GM19452 (cell line): Measurements from ENCODE around the gene GPX4.
"Not testable (repeated sequence)": the region's sequence is repeated elsewhere in the genome, so short reads cannot be mapped to it uniquely, and the experiment has no call there.

Experiments
- ATAC-seq: cut with Tn5 transposase; IDR thresholded peaks from one replicate; pipeline ENCODE4 v1.9.1; 2021; ENCODE audit not compliant: unreplicated experiment

GPX4 gene

GRCh38 chr19:1113986-1114483 is 10.2 kb downstream of the GPX4 start:
- ATAC-seq: no peak

- ATAC-seq: not testable (repeated sequence)
Measured at GRCh38 chr19:1114728-1115127, 10.9 kb downstream of the GPX4 start.

GRCh38 chr19:1115646-1116420 is 12.0 kb downstream of the GPX4 start:
- ATAC-seq: no peak

GRCh38 chr19:1116726-1117581 is 13.2 kb downstream of the GPX4 start:
- ATAC-seq: no peak

GRCh38 chr19:1117654-1118053 is 13.9 kb downstream of the GPX4 start:
- ATAC-seq: no peak

- no peak for ATAC-seq
Measured at GRCh38 chr19:1118999-1119398, 15.2 kb downstream of the GPX4 start.

GRCh38 chr19:1119475-1120217 is 15.9 kb downstream of the GPX4 start:
- ATAC-seq: no peak

GRCh38 chr19:1121395-1121794 is 17.6 kb downstream of the GPX4 start:
- ATAC-seq: no peak

GRCh38 chr19:1122021-1122971 is 18.5 kb downstream of the GPX4 start:
- no peak for ATAC-seq

- no peak for ATAC-seq
Measured at GRCh38 chr19:1122972-1123363, 19.2 kb downstream of the GPX4 start.

GRCh38 chr19:1123381-1123780 is 19.6 kb downstream of the GPX4 start:
- no peak for ATAC-seq

GRCh38 chr19:1123885-1124677 is 20.3 kb downstream of the GPX4 start:
- no peak for ATAC-seq

GRCh38 chr19:1125601-1126467 is 22.0 kb downstream of the GPX4 start:
- ATAC-seq: no peak

- no peak for ATAC-seq
Measured at GRCh38 chr19:1126984-1127760, 23.4 kb downstream of the GPX4 start.

- no peak for ATAC-seq
Measured at GRCh38 chr19:1128106-1128505, 24.3 kb downstream of the GPX4 start.

- not testable (repeated sequence) for ATAC-seq
Measured at GRCh38 chr19:1129084-1129483, 25.3 kb downstream of the GPX4 start.

GRCh38 chr19:1129535-1129934 is 25.7 kb downstream of the GPX4 start:
- no peak for ATAC-seq
